ENCODE results near the gene CDH11.

GRCh38 chr16:65041667-65042066, 80.2 kb downstream of the CDH11 start:
- no peak for TF ChIP-seq CTCF (IDR thresholded peaks at IDR 0.05 in 4 of 5, conservative IDR thresholded peaks at IDR 0.05 in 1 of 5)
- TF ChIP-seq POLR2A (IDR thresholded peaks at IDR 0.05): no peak

All from gastrocnemius medialis (tissue), 4 donors.